HG03378 (cell line): ENCODE results near the gene BCHE.

ENCODE experiments used
- ATAC-seq: cut with Tn5 transposase; IDR thresholded peaks from one replicate; pipeline ENCODE4 v1.9.1; 2021; ENCODE audit warnings: mild to moderate bottlenecking, moderate library complexity; ENCODE audit not compliant: unreplicated experiment

BCHE gene

DNA sequence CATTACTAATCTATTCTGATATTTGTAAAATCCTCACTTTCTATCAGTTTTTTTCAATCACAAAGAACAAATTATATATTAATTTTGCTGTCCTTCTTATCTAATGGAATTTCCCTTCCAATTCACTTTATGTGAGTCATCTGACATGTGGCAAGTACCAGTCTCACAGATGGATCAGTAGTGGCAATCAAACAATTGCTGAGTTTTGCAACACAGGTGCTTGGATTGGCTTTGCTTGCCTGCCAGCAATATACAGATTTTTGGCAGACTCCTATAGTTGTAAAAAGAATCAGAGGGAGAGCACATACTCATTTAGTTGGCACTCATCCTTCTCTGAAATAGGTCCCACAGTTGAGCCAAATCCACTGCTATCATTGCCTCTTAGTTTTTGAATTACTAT, 83.7 kb downstream of the BCHE start:
- ATAC-seq = no peak

DNA sequence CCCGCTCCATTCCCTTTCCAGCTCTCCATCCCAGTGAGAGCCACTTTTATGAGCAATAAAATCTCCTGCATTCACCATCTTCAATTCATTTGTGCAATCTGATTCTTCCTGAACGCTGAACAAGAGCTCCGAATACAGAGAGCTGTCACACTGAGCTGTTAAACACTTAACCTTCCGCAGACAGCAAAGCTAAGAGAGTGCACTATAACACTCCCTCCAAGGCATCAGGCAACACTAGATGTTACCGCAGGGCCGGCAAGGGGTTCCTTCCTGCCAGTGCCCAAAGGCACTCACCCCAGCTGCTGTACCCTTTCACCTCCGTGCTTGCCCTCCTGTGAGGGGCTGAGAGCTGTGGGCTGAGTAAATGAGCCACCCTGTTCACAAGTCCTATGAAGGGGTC, 85.6 kb downstream of the BCHE start:
- no peak for ATAC-seq

DNA sequence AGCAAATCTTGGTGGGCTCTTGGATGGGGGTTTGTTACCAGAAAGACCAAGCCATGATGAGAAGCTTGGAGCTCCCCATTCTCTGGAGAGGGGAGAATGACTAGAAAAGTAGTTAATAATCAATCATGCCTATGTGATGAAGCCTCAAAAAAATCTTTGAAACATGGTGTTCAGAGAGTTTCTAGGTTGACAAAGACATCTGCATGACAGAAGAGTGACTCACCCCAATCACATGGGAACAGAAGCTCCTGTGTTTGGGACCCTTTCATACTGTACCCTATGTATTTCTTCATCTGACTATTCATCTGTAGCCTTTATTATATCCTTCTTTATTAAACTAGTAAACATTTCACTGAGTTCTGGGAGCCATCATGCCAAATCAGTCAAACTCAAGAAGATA, 87.4 kb downstream of the BCHE start:
- ATAC-seq = no peak

DNA sequence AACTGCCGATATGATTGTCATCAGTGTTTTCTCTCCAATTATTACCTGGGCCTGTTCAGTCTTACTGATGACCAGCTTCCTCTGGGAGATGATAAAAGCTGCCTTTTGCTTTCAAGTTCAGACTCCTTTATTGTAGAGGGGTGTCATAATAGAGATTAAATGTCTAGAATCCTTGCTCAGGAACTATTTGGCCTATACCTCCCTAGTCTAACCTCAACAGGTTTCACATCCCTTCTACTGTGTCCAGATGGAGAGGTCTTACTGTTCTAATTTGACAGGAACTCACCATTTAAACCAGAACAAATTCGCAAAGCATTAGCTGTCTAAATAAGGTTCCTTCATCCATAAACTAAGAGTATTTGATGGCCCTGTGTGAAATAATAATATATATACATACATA, 88.0 kb downstream of the BCHE start:
- no peak for ATAC-seq

DNA sequence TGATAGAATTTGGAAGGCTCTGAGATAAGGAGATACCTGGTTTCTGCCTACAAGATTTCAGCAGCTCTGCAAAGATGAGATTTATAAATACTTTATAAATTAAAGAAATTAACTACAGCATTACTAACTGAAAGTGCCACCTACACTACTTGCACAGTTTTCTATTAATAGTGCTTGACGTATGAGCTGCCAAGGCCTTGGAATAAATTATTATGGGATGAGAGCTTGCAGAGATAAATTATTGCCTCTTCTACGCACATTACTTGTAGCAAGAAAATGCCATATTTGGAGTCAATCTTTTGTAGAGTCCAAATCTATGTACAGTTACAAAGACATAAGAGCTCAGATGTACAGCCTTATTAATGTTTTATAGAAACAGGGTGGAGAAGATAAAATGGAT, 89.1 kb downstream of the BCHE start:
- no peak for ATAC-seq

DNA sequence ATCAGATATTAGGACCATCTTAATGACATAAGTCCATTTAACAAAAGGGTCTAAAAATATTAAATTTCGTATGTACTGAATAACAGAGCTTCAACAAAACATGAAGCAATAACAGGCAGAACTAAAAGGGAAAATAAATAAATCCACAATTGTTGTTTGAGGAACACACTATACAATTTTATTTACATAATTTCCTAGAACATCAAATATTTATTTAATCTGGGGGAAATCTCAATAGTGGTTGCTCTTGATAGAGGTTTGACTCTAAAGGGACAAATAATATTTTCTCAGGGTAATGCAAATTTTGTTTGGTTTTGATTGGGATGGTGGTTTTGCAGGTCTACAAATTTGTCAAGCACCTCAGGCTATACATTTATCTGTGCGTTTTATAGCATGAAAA, 90.3 kb downstream of the BCHE start:
- no peak for ATAC-seq

DNA sequence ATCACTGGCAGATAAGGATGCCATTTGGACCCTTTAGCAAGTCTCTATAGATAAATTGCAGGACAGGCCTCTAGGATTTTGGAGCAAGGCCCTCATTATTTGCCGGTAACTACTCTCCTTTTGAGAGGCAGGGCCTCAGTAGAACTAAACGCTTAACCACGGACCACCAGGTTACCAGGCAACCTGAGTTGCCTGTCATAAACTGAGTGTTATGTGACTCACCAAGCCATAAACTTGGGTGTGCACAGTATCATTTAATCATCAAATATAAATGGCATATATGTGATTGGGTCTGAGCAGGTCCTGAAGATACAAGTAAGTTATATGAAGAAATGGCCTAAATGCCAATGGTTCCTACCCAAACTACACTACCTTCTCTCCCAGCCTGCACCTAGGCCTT, 93.2 kb downstream of the BCHE start:
- no peak for ATAC-seq

DNA sequence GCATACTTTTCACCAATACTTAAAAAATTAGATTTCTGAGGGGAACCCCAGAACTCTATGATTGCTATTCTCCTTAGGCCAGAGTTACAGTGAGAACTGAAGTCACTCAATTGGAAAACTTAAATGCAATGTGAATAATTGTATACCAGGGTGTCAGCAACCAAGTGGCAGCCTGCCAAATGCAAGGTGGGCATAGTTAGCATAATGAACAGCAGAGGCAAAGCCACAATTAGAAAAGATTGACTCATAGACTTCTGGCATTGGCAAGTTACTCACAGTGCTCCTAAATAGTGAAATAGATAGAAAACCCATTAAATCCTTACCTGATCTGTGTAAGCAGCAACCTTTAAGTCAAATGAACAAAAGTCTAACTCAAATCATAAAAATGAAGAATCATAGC, 94.9 kb downstream of the BCHE start:
- ATAC-seq = no peak

DNA sequence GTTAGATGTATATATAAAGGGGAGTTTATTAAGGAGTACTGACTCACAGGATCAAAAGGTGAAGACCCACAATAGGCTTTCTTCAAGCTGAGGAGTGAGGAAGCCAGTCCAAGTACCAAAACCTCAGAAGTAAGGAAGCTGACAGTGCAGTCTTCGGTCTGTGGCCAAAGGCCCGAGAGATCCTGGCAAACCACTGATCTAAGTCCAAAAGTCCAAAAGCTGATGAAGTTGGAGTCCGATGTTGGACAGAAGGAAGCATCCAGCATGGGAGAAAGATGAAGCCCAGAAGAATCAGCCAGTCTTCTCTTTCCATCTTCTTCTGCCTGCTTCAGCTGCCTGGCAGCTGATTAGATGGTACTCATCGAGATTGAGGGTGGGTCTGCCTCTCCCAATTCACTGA, 107.5 kb downstream of the BCHE start:
- ATAC-seq = no peak

DNA sequence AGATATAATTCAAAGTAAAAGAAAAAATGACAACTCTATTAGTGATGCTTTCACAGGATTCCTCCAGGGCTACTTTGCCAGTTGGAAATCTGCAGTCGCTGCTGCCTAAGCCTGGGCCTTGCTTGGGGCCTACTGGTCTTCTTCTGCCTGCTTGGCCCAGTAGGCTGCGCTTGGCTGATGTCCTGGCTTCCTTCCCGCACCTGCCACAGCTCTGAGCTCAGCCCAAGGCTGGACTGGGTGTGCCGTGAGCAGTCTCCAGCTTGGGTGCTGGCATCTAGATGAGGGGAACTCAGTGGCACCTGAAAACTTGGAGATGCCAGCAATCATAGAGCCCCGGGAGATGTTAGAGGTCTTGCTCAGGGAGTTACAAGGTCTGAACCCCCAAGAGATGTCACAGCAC, 108.3 kb downstream of the BCHE start:
- no peak for ATAC-seq

DNA sequence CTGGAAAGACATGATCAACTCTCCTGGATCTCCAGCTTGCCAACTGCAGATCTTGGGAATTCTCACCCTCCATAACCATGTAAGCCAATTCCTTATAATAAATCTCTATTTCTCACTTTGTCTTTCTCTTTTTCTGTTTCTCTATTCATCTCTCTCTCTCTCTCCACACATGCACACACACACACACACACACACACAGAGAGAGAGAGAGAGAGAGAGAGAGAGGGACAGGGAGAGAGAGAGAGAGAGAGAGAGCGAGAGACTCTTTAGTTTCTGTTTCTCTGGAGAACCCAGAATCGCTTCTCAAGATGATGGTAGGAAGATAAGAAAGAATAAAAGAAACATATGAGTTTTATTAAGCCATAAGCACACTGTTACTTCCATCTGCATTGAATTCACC, 111.9 kb downstream of the BCHE start:
- ATAC-seq = no peak
